Measurements from ENCODE around the gene REXO5. TPM values are rescaled to one million over a fixed set of nuclear protein-coding genes. Genes with fewer than 3 reads are reported as not detected.

REXO5 gene
- total and polyA plus RNA-seq, 2 donors (not counting 3 experiments of a cell fraction or from before 2014, with no cell fraction given), result 2.3 to 11.5 TPM

- dilution Hi-C loops (cut with MboI; ENCODE audit: extremely low pct_ligation_motif_present, low sequenced_read_pairs) (no loop called here), intact Hi-C loops (cut with micrococcal nuclease) (loop anchor here (1.0 to 5.0 kb wide), 4 partner anchors 11 to 422 kb away; partner anchors contain the start of genes CRYM, DCUN1D3 and LYRM1)
- Histone ChIP-seq H3K4me1 (ENCODE audit: control insufficient read depth, extremely low read depth, insufficient read depth, low read length) (peaks cover 47% of the 10 kb centered on the region), H3K27ac (ENCODE audit: insufficient read depth, low read depth, low read length) (no peak overlapping the region), H3K4me3 (replicated peaks in 1 of 3; ENCODE audit: insufficient read depth in 1 of 3, low read depth in 1 of 3, low read length in 3 of 3) (no peak overlapping the region), H3K27me3 (ENCODE audit: control insufficient read depth in 2 of 2, insufficient read depth in 2 of 2, low read length in 2 of 2) (no peaks in the 10 kb centered on the region), H3K36me3 (ENCODE audit: control insufficient read depth in 2 of 2, extremely low read depth in 1 of 2, insufficient read depth in 2 of 2, low read length in 2 of 2) (peaks cover 11 to 16% of the 10 kb centered on the region in 2 experiments), H3K9ac (replicated peaks; ENCODE audit: extremely low read depth, insufficient read depth, low read length) (no peak overlapping the region), H3K9me3 (replicated peaks; ENCODE audit: control insufficient read depth, insufficient read depth, low read length) (no peaks in the 10 kb centered on the region), H3K4me2 (ENCODE audit: insufficient read depth, low read length) (no peak overlapping the region), H2AFZ (ENCODE audit: low read depth, low read length) (no peak overlapping the region), H3K79me2 (ENCODE audit: control insufficient read depth, insufficient read depth, low read length) (peaks cover 12% of the 10 kb centered on the region), H3K9me1 (replicated peaks; ENCODE audit: control insufficient read depth, extremely low read depth, insufficient read depth, low read length) (no peaks in the 10 kb centered on the region), H4K20me1 (replicated peaks; ENCODE audit: control insufficient read depth, extremely low read depth, insufficient read depth, low read length) (no peaks in the 10 kb centered on the region)
- no TSS peak for BruUV-seq (replicated peaks)
- TF ChIP-seq CTCF (IDR thresholded peaks at IDR 0.05; ENCODE audit: extremely low read depth in 1 of 2, insufficient read depth in 1 of 2, low read depth in 1 of 2, low read length in 2 of 2), result no peak
- TF ChIP-seq JUN (IDR thresholded peaks at IDR 0.05; ENCODE audit: borderline replicate concordance, insufficient read depth, insufficient read length, low read depth), result no peak
- TF ChIP-seq EZH2 (IDR thresholded peaks at IDR 0.05; ENCODE audit: borderline replicate concordance, low read depth, low read length, severe bottlenecking), result no peak
- TF ChIP-seq GATA2 (IDR thresholded peaks at IDR 0.05; ENCODE audit: insufficient read depth, insufficient read length, low read depth, low read length), result no peak
- TF ChIP-seq POLR2AphosphoS5 (IDR thresholded peaks at IDR 0.05; ENCODE audit: insufficient read depth, low read depth, low read length), result no peak
- TF ChIP-seq POLR2A (IDR thresholded peaks at IDR 0.05; ENCODE audit: low read depth, low read length), result no peak
- DNase-seq (ENCODE audit: low read depth, low spot score), result no peak
- ChIA-PET CTCF (interaction anchor here (1.1 to 2.9 kb wide), 8 partner anchors 11 to 229 kb away, joined by 3 to 11 read pairs (median 4); no protein-coding TSS in a partner anchor), POLR2A (interaction anchor here (0.5 kb wide), 1 partner anchor 152 kb away, joined by 3 read pairs; no protein-coding TSS in a partner anchor)
- FAIRE-seq, result no peak
Observed at GRCh38 chr16:20854963-20855362, 48.6 kb downstream of the REXO5 start.

All from endothelial cell of umbilical vein (primary cell).